Activated CD4-positive, CD25-positive, alpha-beta regulatory T cell (primary cell): ENCODE results near the gene SSBP4.

Source experiments
- DNase-seq, 4 experiments: peaks; one replicate each; lab custom pipeline; 2025; lab: John Stamatoyannopoulos, UW

The SSBP4 gene

DNA sequence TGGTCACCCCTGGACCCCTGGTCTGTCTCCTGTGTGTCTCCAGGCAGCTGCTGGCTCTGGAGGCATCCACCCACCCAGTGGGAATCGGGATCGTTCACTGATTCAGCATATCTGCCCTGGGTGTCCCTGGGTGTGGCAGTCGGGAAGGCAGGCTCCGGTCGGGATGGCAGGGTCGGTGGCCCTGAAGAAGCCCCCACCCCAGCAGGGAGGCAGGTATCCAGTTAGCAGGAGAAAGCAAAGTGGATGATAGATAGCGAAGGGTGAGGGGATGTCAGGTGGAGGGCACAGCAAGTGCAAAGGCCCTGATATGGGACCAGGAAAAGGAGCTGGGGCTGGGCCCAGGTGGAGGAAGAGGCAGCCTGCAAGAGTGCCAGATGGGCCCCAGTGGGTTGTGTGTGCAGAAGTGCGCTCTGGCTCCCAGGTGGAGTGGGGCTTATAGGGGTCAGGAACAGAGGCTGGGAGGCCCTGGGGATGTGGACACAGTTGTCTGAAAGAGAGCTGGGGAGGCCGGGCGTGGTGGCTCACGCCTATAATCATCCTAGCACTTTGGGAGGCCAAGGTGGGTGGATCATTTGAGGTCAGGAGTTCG, 2.3 kb downstream of the SSBP4 start:
- no peak for DNase-seq

DNA sequence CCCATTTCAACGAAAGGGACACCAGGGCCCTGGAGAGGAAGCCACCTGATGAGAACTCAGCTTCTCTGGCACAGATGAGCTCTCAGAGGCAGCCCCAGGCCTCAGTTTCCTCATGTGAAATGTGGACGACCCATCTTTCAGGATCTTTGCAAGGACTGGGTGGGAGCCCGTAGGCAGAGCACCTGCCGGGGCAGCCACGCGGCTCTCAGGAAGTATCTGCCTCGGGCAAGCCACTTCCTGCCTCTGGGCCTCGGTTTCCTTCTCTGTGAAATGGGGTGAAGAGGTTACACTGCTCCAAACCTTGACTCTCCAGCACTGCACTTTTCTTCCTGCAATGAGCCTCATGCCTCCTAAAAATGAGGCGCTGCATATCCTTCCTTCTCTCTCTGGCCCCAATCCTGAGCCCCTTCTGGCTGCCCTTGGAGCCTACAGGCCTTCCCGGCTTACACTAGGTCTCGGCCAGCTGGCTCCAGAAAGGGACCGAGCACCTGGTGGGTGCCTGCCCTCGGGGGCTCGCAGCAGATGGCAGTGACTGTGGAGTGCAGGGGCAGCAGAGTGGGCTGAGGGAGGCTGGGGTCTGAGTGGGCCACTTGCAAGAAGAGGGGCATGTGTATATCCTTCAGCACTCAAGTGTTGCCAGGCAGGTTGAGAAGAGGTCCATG, 3.5 kb downstream of the SSBP4 start:
- DNase-seq = no peak

- no peak for DNase-seq
These were observed 4.2 kb downstream of the SSBP4 start for GRCh38 chr19:18423258-18424020.

DNA sequence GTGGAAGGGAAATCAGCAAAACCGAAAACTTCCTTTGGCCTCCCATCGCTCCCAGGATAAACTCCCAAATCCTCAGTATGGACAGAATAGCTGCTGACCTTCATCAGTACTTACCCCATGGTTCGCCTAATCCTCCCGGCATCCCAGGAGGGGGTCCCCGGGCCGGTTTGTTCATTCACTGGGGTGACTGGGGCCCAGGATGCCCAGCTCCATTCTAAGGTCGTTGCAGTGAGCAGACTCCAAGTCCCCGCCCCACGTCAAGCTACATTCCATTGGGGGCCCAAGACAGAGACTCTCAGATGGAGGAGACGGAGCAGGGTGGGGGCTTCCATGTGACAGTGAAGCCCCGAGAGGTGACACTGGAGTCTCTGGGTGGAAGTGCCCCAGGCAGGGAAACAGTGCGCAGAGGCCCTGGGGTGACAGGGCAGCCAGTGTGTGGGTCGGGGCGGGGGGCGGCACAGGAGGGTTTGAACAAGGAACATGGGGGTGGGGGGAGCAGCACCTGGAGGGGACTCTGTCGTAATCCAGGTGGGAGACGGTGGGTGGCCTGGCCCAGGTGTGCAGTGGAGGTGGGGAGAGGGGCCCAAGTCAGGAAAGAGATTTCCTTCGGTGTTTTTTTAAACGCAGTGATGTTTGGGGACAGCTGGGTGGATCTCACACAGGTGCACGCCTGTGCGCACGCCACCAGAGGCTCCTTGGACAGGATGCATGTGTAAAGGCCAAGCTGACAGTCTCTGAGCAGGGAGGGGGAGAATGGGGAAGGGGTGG, 5.1 kb downstream of the SSBP4 start:
- DNase-seq = no peak

GRCh38 chr19:18424890-18425514, 5.8 kb downstream of the SSBP4 start:
- no peak for DNase-seq

DNA sequence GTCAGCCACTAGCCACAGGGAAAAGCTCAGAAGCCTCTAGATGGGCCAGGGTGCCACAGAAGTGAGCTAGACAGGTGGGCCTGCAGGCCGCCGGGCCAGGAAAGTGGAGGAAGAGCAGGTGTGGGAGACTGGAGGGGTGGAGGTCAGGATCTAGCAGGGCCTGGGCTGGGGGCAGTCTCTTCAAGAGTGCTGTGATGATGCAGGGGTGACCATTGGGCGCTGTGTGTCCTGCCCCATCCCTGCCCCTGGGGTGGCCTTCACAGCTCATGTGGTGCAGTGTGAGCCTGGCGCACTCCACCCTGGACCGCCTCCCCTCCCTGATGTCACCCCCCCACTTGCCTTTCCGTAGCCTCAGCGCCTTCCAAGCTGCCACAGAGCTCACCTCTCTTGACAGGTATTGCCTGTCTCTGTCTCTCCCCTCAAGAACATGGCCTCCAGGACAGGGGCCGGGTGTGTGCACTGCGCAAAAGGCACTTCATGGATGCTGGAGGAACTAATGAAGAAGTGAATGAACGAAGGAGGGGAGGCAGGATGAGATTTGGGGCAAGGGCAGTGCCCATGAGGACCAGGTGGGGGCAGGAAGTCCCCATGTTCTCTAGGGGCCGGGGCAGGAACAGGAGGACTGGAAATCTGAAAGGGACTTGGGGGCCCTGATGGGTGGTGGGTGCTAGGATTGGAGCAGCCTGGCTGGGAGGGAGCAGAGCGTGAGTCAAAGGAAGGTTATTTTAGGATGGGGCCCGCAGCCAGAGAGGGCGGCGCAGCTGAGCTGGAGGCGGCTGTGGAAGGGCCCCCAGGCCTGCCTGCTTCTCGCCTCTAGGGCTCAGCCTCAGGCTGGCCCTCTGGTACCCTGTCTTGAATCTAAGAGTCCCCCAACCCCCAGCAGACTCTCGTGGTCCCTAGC, 6.6 kb downstream of the SSBP4 start:
- no peak for DNase-seq

GRCh38 chr19:18426416-18426767, 7.2 kb downstream of the SSBP4 start:
- no peak for DNase-seq

DNA sequence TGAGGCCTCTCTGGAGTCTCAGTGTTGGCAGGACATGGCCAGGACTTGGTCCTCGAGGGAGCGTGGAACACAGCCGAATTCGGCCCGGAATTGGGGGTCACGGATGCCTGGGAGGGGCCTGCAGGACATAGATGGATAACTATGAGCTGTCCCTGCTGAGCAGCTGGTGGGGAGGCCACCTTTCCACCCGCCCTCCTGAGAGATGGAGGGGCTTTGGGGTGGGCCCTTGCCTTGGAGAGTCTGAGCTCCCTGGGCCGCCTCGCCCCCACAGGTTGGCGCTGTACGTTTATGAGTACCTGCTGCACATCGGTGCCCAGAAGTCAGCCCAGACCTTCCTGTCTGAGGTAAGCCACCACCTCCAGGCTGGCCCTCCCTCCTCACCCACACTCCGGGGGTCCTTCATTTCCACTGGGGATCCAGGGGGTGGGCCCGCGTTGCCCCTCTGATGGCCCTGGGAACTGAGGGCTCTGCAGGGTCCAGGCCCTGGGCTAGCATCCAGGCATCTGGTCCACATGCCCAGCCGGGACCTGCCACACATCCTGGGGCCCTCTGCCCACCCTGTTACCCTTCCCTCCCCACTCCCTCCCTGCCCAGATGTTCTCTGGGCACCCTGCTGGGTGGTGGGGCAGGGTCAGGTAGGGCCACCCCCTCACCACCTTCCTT, 8.0 kb downstream of the SSBP4 start:
- no peak for DNase-seq

- no peak for DNase-seq
These were observed 8.5 kb downstream of the SSBP4 start for GRCh38 chr19:18427743-18428113.

DNA sequence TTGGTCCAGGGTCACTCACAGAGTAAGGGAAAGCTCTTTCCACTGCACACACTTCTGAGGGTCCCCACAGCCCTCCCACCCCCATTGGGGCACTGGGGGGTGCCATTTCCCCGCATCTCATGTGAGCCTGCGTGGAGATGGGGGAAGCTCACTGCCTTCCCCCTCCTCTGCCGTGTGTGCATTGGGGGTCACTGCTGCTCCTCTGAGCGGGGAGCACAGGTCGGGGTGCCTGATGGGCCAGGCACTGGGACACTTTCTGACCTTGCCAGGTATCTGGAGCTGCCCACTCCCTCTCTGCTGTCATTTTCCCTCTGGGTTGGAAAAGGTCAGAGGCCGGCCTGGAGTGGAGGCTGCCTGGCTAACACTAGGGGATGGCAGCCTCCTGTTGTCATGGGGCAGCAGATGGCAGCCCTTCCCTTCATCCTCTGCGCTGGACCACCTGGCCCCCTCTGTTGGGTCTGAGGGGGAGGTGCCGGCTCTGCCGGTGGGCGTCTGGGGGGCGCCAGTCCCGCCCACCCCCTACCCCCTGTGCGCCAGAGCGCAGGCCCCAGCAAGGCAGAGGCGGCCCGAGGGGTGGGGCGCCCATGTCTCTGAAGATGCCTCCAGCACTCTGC, 9.1 kb downstream of the SSBP4 start:
- DNase-seq = no peak

- peak; percentile 40 to 75 (median 61) for DNase-seq
These were observed 9.8 kb downstream of the SSBP4 start for GRCh38 chr19:18428787-18429674.

DNA sequence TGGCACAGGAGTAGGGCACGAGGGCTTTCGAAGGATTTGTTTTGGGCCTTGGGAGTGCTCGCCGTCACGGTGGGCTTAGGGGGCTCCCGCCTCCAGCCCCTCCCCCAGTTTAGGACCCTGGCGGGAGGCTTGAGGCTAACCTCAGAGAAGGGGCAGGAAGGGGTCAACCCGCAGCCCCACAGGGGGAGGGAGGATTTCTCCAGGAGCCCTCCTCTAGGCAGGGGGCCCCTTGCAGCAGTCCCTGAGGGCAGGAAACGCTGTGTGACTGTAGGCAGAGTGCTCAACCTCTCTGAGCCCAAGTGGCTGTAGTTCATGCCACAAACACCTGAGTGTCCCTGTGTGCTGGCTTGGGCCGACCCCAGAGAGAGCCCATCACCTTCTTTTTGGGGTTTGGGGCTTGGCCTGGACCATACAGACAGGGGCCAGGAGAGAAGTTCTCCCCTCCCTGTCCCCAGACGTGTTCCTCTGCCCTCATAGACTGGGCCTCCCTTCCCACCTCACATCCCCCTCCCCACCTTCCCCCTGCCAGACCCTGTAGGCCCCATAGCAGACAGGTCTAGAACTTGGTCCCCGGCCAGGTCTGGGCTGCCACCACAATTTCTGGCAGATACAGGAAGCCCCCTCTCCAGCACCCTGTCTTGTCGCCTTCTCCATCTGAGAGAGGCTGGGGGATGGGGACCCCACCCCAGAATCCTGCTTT, 10.7 kb downstream of the SSBP4 start:
- DNase-seq = no peak

DNA sequence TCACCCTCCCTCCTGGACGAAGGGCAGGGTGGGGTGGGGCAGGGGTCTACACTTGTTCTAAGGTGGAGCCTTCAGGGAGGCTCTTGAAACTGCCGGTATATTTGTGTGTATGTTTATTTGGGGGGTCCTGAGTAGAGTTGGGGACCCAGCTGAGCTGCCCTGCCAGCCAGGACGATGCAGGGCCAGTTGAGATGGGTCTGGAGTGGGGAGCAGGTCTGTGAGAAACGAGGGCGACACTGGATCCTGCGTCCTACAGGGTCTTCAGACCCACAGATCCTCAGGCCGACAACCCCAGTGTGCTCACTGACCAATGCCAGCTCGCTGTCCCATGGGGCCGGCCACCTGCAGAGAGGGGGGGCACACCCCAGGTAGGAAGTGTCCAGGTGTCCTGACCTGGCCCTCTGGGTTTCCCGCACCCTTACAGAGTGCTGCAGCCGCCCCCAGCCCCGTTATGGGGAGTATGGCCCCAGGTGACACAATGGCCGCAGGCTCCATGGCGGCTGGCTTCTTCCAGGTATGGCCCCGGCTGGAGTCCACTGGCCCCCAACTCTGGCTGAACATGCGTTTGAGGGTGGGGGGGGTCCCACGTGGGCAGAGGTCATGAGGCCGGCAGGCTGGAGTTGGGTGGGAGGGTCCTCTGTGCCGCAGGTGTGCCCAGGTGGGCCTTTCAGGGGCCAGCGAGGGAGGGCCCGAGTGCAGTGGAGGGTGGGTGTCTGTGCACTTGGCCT, 11.4 kb downstream of the SSBP4 start:
- no peak for DNase-seq

DNA sequence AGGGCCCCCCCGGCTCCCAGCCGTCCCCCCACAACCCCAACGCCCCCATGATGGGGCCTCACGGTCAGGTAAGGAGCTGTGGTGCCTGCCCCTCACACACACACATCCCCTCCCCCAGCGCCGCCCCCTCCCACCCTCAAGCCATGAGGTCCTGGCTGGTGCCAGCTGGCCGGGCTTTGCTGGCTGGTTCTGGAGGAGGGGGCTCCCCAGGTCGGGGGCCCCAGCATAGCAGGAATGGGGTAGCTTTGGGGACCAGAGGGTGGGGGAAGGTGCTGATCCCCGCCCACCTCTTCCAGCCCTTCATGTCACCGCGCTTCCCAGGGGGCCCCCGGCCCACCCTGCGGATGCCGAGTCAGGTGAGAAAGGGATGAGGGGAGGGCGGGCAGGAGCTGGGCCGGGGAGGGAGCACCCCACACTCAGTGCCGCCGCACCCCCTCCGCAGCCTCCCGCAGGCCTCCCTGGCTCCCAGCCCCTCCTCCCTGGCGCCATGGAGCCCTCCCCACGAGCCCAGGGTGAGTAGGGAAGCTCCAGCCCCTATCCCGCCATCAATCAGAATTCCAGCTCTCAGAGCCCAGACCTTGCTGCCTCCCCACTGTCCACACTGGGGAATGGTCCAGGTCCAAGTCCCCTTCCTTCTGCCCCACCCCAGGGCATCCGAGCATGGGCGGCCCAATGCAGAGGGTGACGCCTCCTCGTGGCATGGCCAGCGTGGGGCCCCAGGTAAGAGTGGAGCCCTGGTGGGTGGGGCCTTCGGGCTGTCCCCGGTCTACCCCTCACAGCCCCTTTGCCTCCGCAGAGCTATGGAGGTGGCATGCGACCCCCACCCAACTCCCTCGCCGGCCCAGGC, 12.4 kb downstream of the SSBP4 start:
- no peak for DNase-seq

GRCh38 chr19:18432275-18433014, 13.2 kb downstream of the SSBP4 start:
- DNase-seq = no peak

DNA sequence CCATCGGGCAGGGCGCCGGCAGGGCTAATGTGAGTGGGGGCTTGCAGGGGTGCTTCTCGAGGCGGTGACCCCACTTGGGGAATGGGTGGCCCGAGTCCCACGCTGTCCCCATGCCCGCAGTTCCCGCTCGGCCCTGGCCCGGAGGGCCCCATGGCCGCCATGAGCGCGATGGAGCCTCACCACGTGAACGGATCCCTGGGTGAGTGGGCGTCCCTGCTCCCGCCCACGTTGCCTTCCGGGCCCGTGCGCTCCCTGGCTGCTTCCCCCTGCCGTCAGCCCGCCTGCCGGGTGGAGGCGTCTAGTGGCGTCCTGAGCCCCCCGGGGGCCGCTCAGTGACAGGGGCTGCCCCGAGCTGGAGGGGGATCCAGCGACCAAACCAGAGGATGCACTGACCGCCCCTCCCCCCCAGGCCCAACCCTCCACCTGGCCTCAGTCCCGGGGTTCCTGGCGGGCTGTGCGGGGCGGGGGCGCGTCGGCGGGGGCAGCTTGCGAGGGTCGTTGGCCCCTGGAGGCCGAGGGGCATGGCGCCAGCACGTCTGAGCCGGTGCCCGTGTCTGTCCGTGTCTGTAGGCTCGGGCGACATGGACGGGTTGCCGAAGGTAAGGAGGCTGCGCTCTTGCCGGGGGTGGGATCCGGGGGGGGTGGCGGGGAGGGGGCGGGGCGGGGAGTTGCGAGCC, 14.0 kb downstream of the SSBP4 start:
- DNase-seq = no peak
